SK-N-SH (cell line): ENCODE data around the gene GOLT1A. TPM values are rescaled to one million over a fixed set of nuclear protein-coding genes. Genes with fewer than 3 reads are reported as not detected.

Experiments
- CTCF ChIA-PET: fragments of 300-600, 350-600 bp; formaldehyde crosslinking; extraction: SDS; loops from one replicate; lab custom pipeline; 2021; lab: Yijun Ruan, JAX
- POLR2A ChIA-PET: fragments of 350-600 bp; sonication (Branson Sonifier 250); formaldehyde crosslinking; extraction: SDS; loops from one replicate; lab custom pipeline; 2020; ENCODE audit warnings: antibody characterized with exemption, inconsistent platforms; lab: Yijun Ruan, JAX
- DNase-seq: peaks from one replicate; pipeline ENCODE4 v3.0.0; 2012
- H2AFZ ChIP-seq: fragments of 200-600 bp; sonication (generic); 2 replicates; pipeline ENCODE4 v1.8.1; 2016; ENCODE audit warnings: antibody characterized with exemption, mild to moderate bottlenecking, low read depth
- H3F3A ChIP-seq: fragments of 200-600 bp; sonication (generic); replicated peaks from 2 replicates; pipeline ENCODE3; 2016; ENCODE audit warnings: antibody characterized with exemption, mild to moderate bottlenecking; ENCODE audit not compliant: insufficient read depth
- H3K27ac ChIP-seq, 2 experiments: fragments of 200-500 bp in 1 of 2; fragments of 200-600 bp in 1 of 2; sonication (Bioruptor generic) in 1 of 2; sonication (generic), shearing (Covaris generic) in 1 of 2; 2 replicates each; pipeline versions ENCODE4 v1.5.1 to v1.6.1; 2014 to 2016; ENCODE audit warnings: low read depth in 2 of 2, inconsistent platforms in 1 of 2, low read length in 1 of 2, mild to moderate bottlenecking in 1 of 2, mixed read lengths in 1 of 2
- H3K27me3 ChIP-seq: fragments of 200-600 bp; sonication (generic), shearing (Covaris generic); 2 replicates; pipeline ENCODE4 v1.6.1; 2016; ENCODE audit warnings: mixed run types; ENCODE audit not compliant: insufficient read depth
- H3K36me3 ChIP-seq, 2 experiments: fragments of 200-500 bp in 1 of 2; fragments of 200-600 bp in 1 of 2; sonication (Bioruptor generic) in 1 of 2; sonication (generic) in 1 of 2; replicated peaks in 1 of 2; 2 replicates each; pipeline versions ENCODE3 to v1.5.1; 2014 to 2016; ENCODE audit warnings: low read length in 1 of 2, mild to moderate bottlenecking in 1 of 2; ENCODE audit not compliant: insufficient read depth in 2 of 2, control insufficient read depth in 1 of 2
- H3K4me1 ChIP-seq, 2 experiments: fragments of 200-500 bp in 1 of 2; fragments of 200-600 bp in 1 of 2; sonication (Bioruptor generic) in 1 of 2; sonication (generic), shearing (Covaris generic) in 1 of 2; 2 replicates each; pipeline versions ENCODE4 v1.5.1 to v1.6.1; 2014 to 2016; ENCODE audit warnings: low read depth in 1 of 2, low read length in 1 of 2, mixed run types in 1 of 2; ENCODE audit not compliant: insufficient read depth in 2 of 2, control insufficient read depth in 1 of 2
- H3K4me2 ChIP-seq: fragments of 200-600 bp; sonication (generic), shearing (Covaris generic); 2 replicates; pipeline ENCODE4 v1.6.1; 2017; ENCODE audit warnings: mixed run types
- H3K4me3 ChIP-seq, 2 experiments: fragments of 200-500 bp in 1 of 2; fragments of 200-600 bp in 1 of 2; sonication (Bioruptor generic) in 1 of 2; sonication (generic), shearing (Covaris generic) in 1 of 2; 2 replicates each; pipeline versions ENCODE4 v1.5.1 to v1.8.1; 2014 to 2016; ENCODE audit warnings: low read depth in 2 of 2, inconsistent platforms in 1 of 2, low read length in 1 of 2, mild to moderate bottlenecking in 1 of 2, mixed read lengths in 1 of 2, moderate library complexity in 1 of 2
- H3K79me2 ChIP-seq: fragments of 200-600 bp; sonication (generic); 2 replicates; pipeline ENCODE4 v1.8.1; 2017; ENCODE audit warnings: mild to moderate bottlenecking; ENCODE audit not compliant: insufficient read depth
- H3K9ac ChIP-seq: fragments of 200-600 bp; sonication (generic); 2 replicates; pipeline ENCODE4 v1.6.1; 2017; ENCODE audit warnings: mixed run types
- H3K9me2 ChIP-seq: fragments of 200-600 bp; sonication (generic); 2 replicates; pipeline ENCODE4 v1.6.1; 2017; ENCODE audit warnings: mixed run types
- H3K9me3 ChIP-seq: fragments of 200-600 bp; sonication (generic); 2 replicates; pipeline ENCODE4 v1.6.1; 2017; ENCODE audit warnings: mixed run types, mild to moderate bottlenecking, moderate library complexity
- H4K20me1 ChIP-seq: fragments of 200-600 bp; sonication (generic); 2 replicates; pipeline ENCODE4 v1.6.1; 2017; ENCODE audit warnings: mild to moderate bottlenecking, mixed run types; ENCODE audit not compliant: insufficient read depth
- ELF1 ChIP-seq: IDR thresholded peaks from 2 replicates; pipeline ENCODE4 v1.4.0; 2012
- FOSL2 ChIP-seq: IDR thresholded peaks from 2 replicates; pipeline ENCODE4 v1.4.0; 2012; ENCODE audit warnings: low read depth, mild to moderate bottlenecking, moderate library complexity, borderline replicate concordance
- GATA2 ChIP-seq: sonication (generic); formaldehyde crosslinking; IDR thresholded peaks from 2 replicates; pipeline ENCODE4 v1.5.0; 2020; ENCODE audit warnings: mild to moderate bottlenecking, missing genetic modification reagents
- NFIC ChIP-seq: IDR thresholded peaks from 2 replicates; pipeline ENCODE4 v1.4.0; 2012; ENCODE audit warnings: borderline replicate concordance
- RCOR1 ChIP-seq: fragments of 150-350 bp; IDR thresholded peaks from 2 replicates; pipeline ENCODE4 v1.6.1; 2017; ENCODE audit warnings: antibody characterized with exemption, low read length
- RFX5 ChIP-seq: IDR thresholded peaks from 2 replicates; pipeline ENCODE4 v1.6.1; 2012; ENCODE audit warnings: mild to moderate bottlenecking, improper control_type of control experiment, low read length
- SIN3A ChIP-seq: IDR thresholded peaks from 2 replicates; pipeline ENCODE4 v1.6.1; 2012; ENCODE audit warnings: low read depth, mild to moderate bottlenecking, low read length, moderate library complexity, borderline replicate concordance
- USF1 ChIP-seq: IDR thresholded peaks from 2 replicates; pipeline ENCODE4 v1.4.0; 2012; ENCODE audit warnings: low read depth, borderline replicate concordance
- YY1 ChIP-seq: IDR thresholded peaks from 2 replicates; pipeline ENCODE4 v1.4.0; 2012; ENCODE audit warnings: low read depth, mild to moderate bottlenecking
- WGBS: methylation state at CpG from one replicate; pipeline ENCODE4 v1.1.6; 2017; ENCODE audit warnings: low lambda C conversion rate; 5-methylcytosine and 5-hydroxymethylcytosine counted together
- polyA plus RNA-seq, 3 experiments: library from polyadenylated mRNA; depleted of rRNA; stranded (reverse); fragments of >200 nt; gene quantifications; 2 replicates each; pipeline ENCODE4 v1.2.3, GENCODE V29; 2012
- TF ChIP-seq, protein P1 (sequence below): IDR thresholded peaks from 2 replicates; pipeline ENCODE4 v1.4.0; 2012; ENCODE audit warnings: low read depth, borderline replicate concordance
- TF ChIP-seq, protein P2 (sequence below): IDR thresholded peaks from 2 replicates; pipeline ENCODE4; 2012
- TF ChIP-seq, protein P3 (sequence below): fragments of 150-350 bp; IDR thresholded peaks from 2 replicates; pipeline ENCODE4 v1.6.1; 2016; ENCODE audit warnings: mild to moderate bottlenecking, low read depth, low read length
- TF ChIP-seq, protein P4 (sequence below): IDR thresholded peaks from 2 replicates; pipeline ENCODE4 v1.6.1; 2012; ENCODE audit warnings: mild to moderate bottlenecking, low read depth, low read length, moderate library complexity

GOLT1A gene
- polyA plus RNA-seq, 1 of the 3 experiments (the other 2 are of a cell fraction), result not detected

GRCh38 chr1:204227351-204227750 is 13.6 kb upstream of the GOLT1A start (continued):
- TF ChIP-seq, protein P1, sequence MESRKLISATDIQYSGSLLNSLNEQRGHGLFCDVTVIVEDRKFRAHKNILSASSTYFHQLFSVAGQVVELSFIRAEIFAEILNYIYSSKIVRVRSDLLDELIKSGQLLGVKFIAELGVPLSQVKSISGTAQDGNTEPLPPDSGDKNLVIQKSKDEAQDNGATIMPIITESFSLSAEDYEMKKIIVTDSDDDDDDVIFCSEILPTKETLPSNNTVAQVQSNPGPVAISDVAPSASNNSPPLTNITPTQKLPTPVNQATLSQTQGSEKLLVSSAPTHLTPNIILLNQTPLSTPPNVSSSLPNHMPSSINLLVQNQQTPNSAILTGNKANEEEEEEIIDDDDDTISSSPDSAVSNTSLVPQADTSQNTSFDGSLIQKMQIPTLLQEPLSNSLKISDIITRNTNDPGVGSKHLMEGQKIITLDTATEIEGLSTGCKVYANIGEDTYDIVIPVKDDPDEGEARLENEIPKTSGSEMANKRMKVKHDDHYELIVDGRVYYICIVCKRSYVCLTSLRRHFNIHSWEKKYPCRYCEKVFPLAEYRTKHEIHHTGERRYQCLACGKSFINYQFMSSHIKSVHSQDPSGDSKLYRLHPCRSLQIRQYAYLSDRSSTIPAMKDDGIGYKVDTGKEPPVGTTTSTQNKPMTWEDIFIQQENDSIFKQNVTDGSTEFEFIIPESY, result no peak
- TF ChIP-seq, protein P2, sequence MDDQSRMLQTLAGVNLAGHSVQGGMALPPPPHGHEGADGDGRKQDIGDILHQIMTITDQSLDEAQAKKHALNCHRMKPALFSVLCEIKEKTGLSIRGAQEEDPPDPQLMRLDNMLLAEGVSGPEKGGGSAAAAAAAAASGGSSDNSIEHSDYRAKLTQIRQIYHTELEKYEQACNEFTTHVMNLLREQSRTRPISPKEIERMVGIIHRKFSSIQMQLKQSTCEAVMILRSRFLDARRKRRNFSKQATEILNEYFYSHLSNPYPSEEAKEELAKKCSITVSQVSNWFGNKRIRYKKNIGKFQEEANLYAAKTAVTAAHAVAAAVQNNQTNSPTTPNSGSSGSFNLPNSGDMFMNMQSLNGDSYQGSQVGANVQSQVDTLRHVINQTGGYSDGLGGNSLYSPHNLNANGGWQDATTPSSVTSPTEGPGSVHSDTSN, result no peak
- no peak for TF ChIP-seq GATA2 (CRISPR knock-in tag)
- TF ChIP-seq, protein P3, sequence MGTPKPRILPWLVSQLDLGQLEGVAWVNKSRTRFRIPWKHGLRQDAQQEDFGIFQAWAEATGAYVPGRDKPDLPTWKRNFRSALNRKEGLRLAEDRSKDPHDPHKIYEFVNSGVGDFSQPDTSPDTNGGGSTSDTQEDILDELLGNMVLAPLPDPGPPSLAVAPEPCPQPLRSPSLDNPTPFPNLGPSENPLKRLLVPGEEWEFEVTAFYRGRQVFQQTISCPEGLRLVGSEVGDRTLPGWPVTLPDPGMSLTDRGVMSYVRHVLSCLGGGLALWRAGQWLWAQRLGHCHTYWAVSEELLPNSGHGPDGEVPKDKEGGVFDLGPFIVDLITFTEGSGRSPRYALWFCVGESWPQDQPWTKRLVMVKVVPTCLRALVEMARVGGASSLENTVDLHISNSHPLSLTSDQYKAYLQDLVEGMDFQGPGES, result no peak

DNA sequence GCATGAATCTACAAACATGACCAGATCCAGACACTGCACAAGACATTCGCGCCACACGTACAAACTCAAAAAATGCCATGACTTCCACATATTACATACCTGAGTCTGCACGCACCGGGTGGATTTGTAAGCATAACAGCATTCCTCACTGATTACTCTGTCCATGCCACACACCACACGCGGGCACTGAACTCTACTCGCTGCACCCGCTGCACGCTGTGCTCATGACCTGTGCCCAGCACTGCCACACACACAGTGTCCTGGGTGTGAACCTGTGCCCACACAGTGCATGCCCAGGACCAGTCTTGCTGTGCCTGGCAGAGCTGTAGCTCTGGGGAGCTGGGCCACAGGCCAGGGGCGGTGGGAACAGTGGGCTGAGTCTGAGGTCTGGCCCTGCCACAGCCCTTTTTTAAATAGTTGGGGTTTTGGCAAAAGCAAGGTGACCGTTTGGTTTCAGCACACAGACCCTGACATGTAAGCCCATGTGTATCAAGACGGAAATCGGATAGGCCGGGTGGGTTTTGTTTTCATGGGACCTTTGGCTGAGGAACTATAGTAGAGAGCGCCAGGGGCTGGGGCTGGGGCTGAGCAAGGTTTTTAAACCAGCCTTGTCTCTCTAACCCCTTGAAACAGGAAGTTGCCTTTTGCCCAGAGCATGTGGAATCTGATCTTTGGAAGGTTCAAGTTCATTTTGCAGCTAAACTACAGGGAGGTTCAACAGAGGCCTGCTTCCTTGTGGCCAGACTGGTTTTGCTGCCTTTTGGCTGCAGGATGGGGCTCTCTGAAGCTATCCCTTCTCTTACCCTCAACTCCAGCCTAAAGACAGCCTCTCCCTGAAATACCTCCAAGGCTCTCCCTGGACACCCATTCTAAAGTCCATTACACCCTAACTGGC is 12.3 kb upstream of the GOLT1A start:
- Histone ChIP-seq H3K36me3 (peaks cover 0 to 14% of the 10 kb centered on the region in 2 experiments), H3K4me1 (peaks cover 0 to 13% of the 10 kb centered on the region in 2 experiments; a peak in 2 of 4 replicates), H3K79me2 (no peaks in the 10 kb centered on the region), H3K4me3 (no peak overlapping the region), H3K9ac (no peak overlapping the region), H2AFZ (no peak overlapping the region), H3K9me2 (no peaks in the 10 kb centered on the region), H4K20me1 (no peaks in the 10 kb centered on the region), H3K9me3 (no peaks in the 10 kb centered on the region), H3K27me3 (no peaks in the 10 kb centered on the region), H3K27ac (no peak overlapping the region), H3K4me2 (no peak overlapping the region), H3F3A (no peaks in the 10 kb centered on the region)
- 89% methylated on average over 16 of the region's 16 CpGs for WGBS
- CTCF ChIA-PET, result interaction anchor here (0.8 to 4.5 kb wide), 4 partner anchors 12 to 138 kb away, joined by 4 to 19 read pairs (median 6); partner anchors contain the start of gene GOLT1A
- no peak for TF ChIP-seq ELF1
- no peak for TF ChIP-seq RCOR1
- no peak for TF ChIP-seq SIN3A
- TF ChIP-seq, protein P3, result no peak
- no peak for TF ChIP-seq NFIC
- TF ChIP-seq RFX5, result no peak
- TF ChIP-seq, protein P4, sequence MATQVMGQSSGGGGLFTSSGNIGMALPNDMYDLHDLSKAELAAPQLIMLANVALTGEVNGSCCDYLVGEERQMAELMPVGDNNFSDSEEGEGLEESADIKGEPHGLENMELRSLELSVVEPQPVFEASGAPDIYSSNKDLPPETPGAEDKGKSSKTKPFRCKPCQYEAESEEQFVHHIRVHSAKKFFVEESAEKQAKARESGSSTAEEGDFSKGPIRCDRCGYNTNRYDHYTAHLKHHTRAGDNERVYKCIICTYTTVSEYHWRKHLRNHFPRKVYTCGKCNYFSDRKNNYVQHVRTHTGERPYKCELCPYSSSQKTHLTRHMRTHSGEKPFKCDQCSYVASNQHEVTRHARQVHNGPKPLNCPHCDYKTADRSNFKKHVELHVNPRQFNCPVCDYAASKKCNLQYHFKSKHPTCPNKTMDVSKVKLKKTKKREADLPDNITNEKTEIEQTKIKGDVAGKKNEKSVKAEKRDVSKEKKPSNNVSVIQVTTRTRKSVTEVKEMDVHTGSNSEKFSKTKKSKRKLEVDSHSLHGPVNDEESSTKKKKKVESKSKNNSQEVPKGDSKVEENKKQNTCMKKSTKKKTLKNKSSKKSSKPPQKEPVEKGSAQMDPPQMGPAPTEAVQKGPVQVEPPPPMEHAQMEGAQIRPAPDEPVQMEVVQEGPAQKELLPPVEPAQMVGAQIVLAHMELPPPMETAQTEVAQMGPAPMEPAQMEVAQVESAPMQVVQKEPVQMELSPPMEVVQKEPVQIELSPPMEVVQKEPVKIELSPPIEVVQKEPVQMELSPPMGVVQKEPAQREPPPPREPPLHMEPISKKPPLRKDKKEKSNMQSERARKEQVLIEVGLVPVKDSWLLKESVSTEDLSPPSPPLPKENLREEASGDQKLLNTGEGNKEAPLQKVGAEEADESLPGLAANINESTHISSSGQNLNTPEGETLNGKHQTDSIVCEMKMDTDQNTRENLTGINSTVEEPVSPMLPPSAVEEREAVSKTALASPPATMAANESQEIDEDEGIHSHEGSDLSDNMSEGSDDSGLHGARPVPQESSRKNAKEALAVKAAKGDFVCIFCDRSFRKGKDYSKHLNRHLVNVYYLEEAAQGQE, result no peak
- no peak for TF ChIP-seq USF1
- no peak for TF ChIP-seq YY1
- no peak for TF ChIP-seq FOSL2
- DNase-seq, result no peak
- POLR2A ChIA-PET, result no interaction called here
